Measurements from ENCODE around the gene THYN1. TPM values are rescaled to one million over a fixed set of nuclear protein-coding genes. Genes with fewer than 3 reads are reported as not detected.

THYN1 gene
- polyA plus RNA-seq, 2 donors = 22.0 to 26.8 TPM

GRCh38 chr11:134207538-134208239, 45.5 kb downstream of the THYN1 start:
- peaks cover 0 to 2% of the 10 kb centered on the region in 2 donors for H3K4me1 ChIP-seq (ENCODE audit: control insufficient read depth in 2 of 2, insufficient read depth in 2 of 2, low read length in 1 of 2)
- peaks cover 0 to 3% of the 10 kb centered on the region in 2 donors for H3K36me3 ChIP-seq (ENCODE audit: control insufficient read depth in 2 of 2, insufficient read depth in 2 of 2, low read length in 1 of 2)
- H3K9me3 ChIP-seq (ENCODE audit: control insufficient read depth in 2 of 2, insufficient read depth in 1 of 2, low read depth in 1 of 2, low read length in 1 of 2) = no peaks in the 10 kb centered on the region
- no peak overlapping the region for H3K27ac ChIP-seq (ENCODE audit: low read depth in 2 of 2, low read length in 1 of 2)
- H3K27me3 ChIP-seq (ENCODE audit: control insufficient read depth in 1 of 2, insufficient read depth in 2 of 2, low read length in 2 of 2) = no peaks in the 10 kb centered on the region
- H3K4me3 ChIP-seq (ENCODE audit: low read depth in 1 of 2, low read length in 2 of 2) = no peak overlapping the region
- WGBS, 2 donors = 86 to 91% methylated on average over 16 of the region's 16 CpGs

GRCh38 chr11:134206185-134206584, 47.0 kb downstream of the THYN1 start:
- Histone ChIP-seq H3K4me3 (ENCODE audit: low read depth in 1 of 2, low read length in 2 of 2) (no peak overlapping the region), H3K27ac (ENCODE audit: low read depth in 2 of 2, low read length in 1 of 2) (no peak overlapping the region), H3K4me1 (ENCODE audit: control insufficient read depth in 2 of 2, insufficient read depth in 2 of 2, low read length in 1 of 2) (peaks cover 0 to 2% of the 10 kb centered on the region in 2 donors), H3K9me3 (ENCODE audit: control insufficient read depth in 2 of 2, insufficient read depth in 1 of 2, low read depth in 1 of 2, low read length in 1 of 2) (no peaks in the 10 kb centered on the region), H3K36me3 (ENCODE audit: control insufficient read depth in 2 of 2, insufficient read depth in 2 of 2, low read length in 1 of 2) (peaks cover 0 to 6% of the 10 kb centered on the region in 2 donors), H3K27me3 (ENCODE audit: control insufficient read depth in 1 of 2, insufficient read depth in 2 of 2, low read length in 2 of 2) (no peaks in the 10 kb centered on the region)
- WGBS, 2 donors = 90 to 91% methylated on average over 5 of the region's 5 CpGs

- no peak overlapping the region for H3K4me3 ChIP-seq (ENCODE audit: low read depth in 1 of 2, low read length in 2 of 2)
- peaks cover 0 to 2% of the 10 kb centered on the region in 2 donors for H3K4me1 ChIP-seq (ENCODE audit: control insufficient read depth in 2 of 2, insufficient read depth in 2 of 2, low read length in 1 of 2)
- 80 to 83% methylated on average over 9 of the region's 9 CpGs for WGBS, 2 donors
- H3K27ac ChIP-seq (ENCODE audit: low read depth in 2 of 2, low read length in 1 of 2) = no peak overlapping the region
- H3K27me3 ChIP-seq (ENCODE audit: control insufficient read depth in 1 of 2, insufficient read depth in 2 of 2, low read length in 2 of 2) = no peaks in the 10 kb centered on the region
- H3K9me3 ChIP-seq (ENCODE audit: control insufficient read depth in 2 of 2, insufficient read depth in 1 of 2, low read depth in 1 of 2, low read length in 1 of 2) = no peaks in the 10 kb centered on the region
- peaks cover 0 to 6% of the 10 kb centered on the region in 2 donors for H3K36me3 ChIP-seq (ENCODE audit: control insufficient read depth in 2 of 2, insufficient read depth in 2 of 2, low read length in 1 of 2)
These were observed 47.4 kb downstream of the THYN1 start for GRCh38 chr11:134205729-134206128.

GRCh38 chr11:134202661-134203060, 50.5 kb downstream of the THYN1 start:
- 93 to 95% methylated on average over 4 of the region's 4 CpGs for WGBS, 2 donors
- Histone ChIP-seq H3K4me1 (ENCODE audit: control insufficient read depth in 2 of 2, insufficient read depth in 2 of 2, low read length in 1 of 2) (peaks cover 0 to 2% of the 10 kb centered on the region in 2 donors), H3K27me3 (ENCODE audit: control insufficient read depth in 1 of 2, insufficient read depth in 2 of 2, low read length in 2 of 2) (no peaks in the 10 kb centered on the region), H3K4me3 (ENCODE audit: low read depth in 1 of 2, low read length in 2 of 2) (no peak overlapping the region), H3K9me3 (ENCODE audit: control insufficient read depth in 2 of 2, insufficient read depth in 1 of 2, low read depth in 1 of 2, low read length in 1 of 2) (no peaks in the 10 kb centered on the region), H3K27ac (ENCODE audit: low read depth in 2 of 2, low read length in 1 of 2) (no peak overlapping the region), H3K36me3 (ENCODE audit: control insufficient read depth in 2 of 2, insufficient read depth in 2 of 2, low read length in 1 of 2) (peaks cover 0 to 6% of the 10 kb centered on the region in 2 donors)

- Histone ChIP-seq H3K4me1 (ENCODE audit: control insufficient read depth in 2 of 2, insufficient read depth in 2 of 2, low read length in 1 of 2) (peaks cover 0 to under 1% of the 10 kb centered on the region in 2 donors), H3K27me3 (ENCODE audit: control insufficient read depth in 1 of 2, insufficient read depth in 2 of 2, low read length in 2 of 2) (no peaks in the 10 kb centered on the region), H3K36me3 (ENCODE audit: control insufficient read depth in 2 of 2, insufficient read depth in 2 of 2, low read length in 1 of 2) (peaks cover 0 to 6% of the 10 kb centered on the region in 2 donors), H3K4me3 (ENCODE audit: low read depth in 1 of 2, low read length in 2 of 2) (no peak overlapping the region), H3K27ac (ENCODE audit: low read depth in 2 of 2, low read length in 1 of 2) (no peak overlapping the region), H3K9me3 (ENCODE audit: control insufficient read depth in 2 of 2, insufficient read depth in 1 of 2, low read depth in 1 of 2, low read length in 1 of 2) (no peaks in the 10 kb centered on the region)
- 96 to 97% methylated on average over 6 of the region's 6 CpGs for WGBS, 2 donors
These were observed 52.5 kb downstream of the THYN1 start for GRCh38 chr11:134200688-134201087.

- Histone ChIP-seq H3K27ac (ENCODE audit: low read depth in 2 of 2, low read length in 1 of 2) (no peak overlapping the region), H3K4me3 (ENCODE audit: low read depth in 1 of 2, low read length in 2 of 2) (no peak overlapping the region), H3K4me1 (ENCODE audit: control insufficient read depth in 2 of 2, insufficient read depth in 2 of 2, low read length in 1 of 2) (no peaks in the 10 kb centered on the region), H3K27me3 (ENCODE audit: control insufficient read depth in 1 of 2, insufficient read depth in 2 of 2, low read length in 2 of 2) (no peaks in the 10 kb centered on the region), H3K9me3 (ENCODE audit: control insufficient read depth in 2 of 2, insufficient read depth in 1 of 2, low read depth in 1 of 2, low read length in 1 of 2) (no peaks in the 10 kb centered on the region), H3K36me3 (ENCODE audit: control insufficient read depth in 2 of 2, insufficient read depth in 2 of 2, low read length in 1 of 2) (peaks cover 0 to 6% of the 10 kb centered on the region in 2 donors)
- 95 to 98% methylated on average over 9 of the region's 9 CpGs for WGBS, 2 donors
These were observed 53.6 kb downstream of the THYN1 start for GRCh38 chr11:134199531-134199930.

Other genes starting within 250 kb of the THYN1 start
- gene JAM3, start 184.3 kb downstream of the THYN1 start, polyA plus RNA-seq = 1 to 10 TPM; 2.5 to 5.5 TPM
- gene NCAPD3, start 29.4 kb downstream of the THYN1 start, polyA plus RNA-seq = 1 to 10 TPM; 4.7 to 8.9 TPM
- gene VPS26B, start 28.7 kb downstream of the THYN1 start, polyA plus RNA-seq = 10 to 100 TPM; 13.0 to 17.7 TPM
- gene ACAD8, start 216 bp upstream of the THYN1 start, polyA plus RNA-seq = 10 to 100 TPM; 13.9 to 15.2 TPM
- under 1 TPM; 0.04 to 0.08 TPM for gene GLB1L3, start 23.0 kb upstream of the THYN1 start, polyA plus RNA-seq
- gene GLB1L2, start 78.6 kb upstream of the THYN1 start, polyA plus RNA-seq = 1 to 10 TPM; 2.4 to 3.2 TPM
- gene B3GAT1, start 158.9 kb upstream of the THYN1 start, polyA plus RNA-seq = under 1 TPM; 0.02 to 0.10 TPM

Data from esophagus (tissue), 2 donors.